Karpas-422 (cell line): ENCODE results near the gene USP3. TPM values are rescaled to one million over a fixed set of nuclear protein-coding genes. Genes with fewer than 3 reads are reported as not detected.
"Not testable (repeated sequence)": the region's sequence is repeated elsewhere in the genome, so short reads cannot be mapped to it uniquely, and the experiment has no call there.

Experiments
- DNase-seq: peaks from one replicate; pipeline ENCODE4 v3.0.0-alpha.2; 2015
- H2AFZ ChIP-seq: fragments of 200-600 bp; sonication (generic); 2 replicates; pipeline ENCODE4 v1.6.1; 2014; ENCODE audit warnings: antibody characterized with exemption, low read length, mixed read lengths
- H3K27ac ChIP-seq: fragments of 200-600 bp; sonication (generic); 2 replicates; pipeline ENCODE4 v1.5.1; 2014; ENCODE audit warnings: mild to moderate bottlenecking, low read length, moderate library complexity
- H3K27me3 ChIP-seq: fragments of 200-600 bp; sonication (generic); 2 replicates; pipeline ENCODE4 v1.6.1; 2014; ENCODE audit warnings: low read length, mixed read lengths
- H3K36me3 ChIP-seq: fragments of 200-600 bp; sonication (generic); 2 replicates; pipeline ENCODE4 v1.6.1; 2014; ENCODE audit warnings: low read length, mixed read lengths; ENCODE audit not compliant: insufficient read depth
- H3K4me1 ChIP-seq: fragments of 200-600 bp; sonication (generic); 2 replicates; pipeline ENCODE4 v1.6.1; 2014; ENCODE audit warnings: mild to moderate bottlenecking, low read length, mixed read lengths
- H3K4me2 ChIP-seq: fragments of 200-600 bp; sonication (generic); 2 replicates; pipeline ENCODE4 v1.6.1; 2014; ENCODE audit warnings: low read length, low read depth, mild to moderate bottlenecking; ENCODE audit not compliant: poor library complexity, severe bottlenecking
- H3K4me3 ChIP-seq: fragments of 200-600 bp; sonication (generic); 2 replicates; pipeline ENCODE4 v1.5.1; 2014; ENCODE audit warnings: mild to moderate bottlenecking, antibody characterized with exemption, low read length, mixed read lengths
- H3K79me2 ChIP-seq: fragments of 200-600 bp; sonication (generic); 2 replicates; pipeline ENCODE4 v1.6.1; 2014; ENCODE audit warnings: mild to moderate bottlenecking, low read length, mixed read lengths
- H3K9ac ChIP-seq: fragments of 200-600 bp; sonication (generic); 2 replicates; pipeline ENCODE4 v1.6.0; 2014; ENCODE audit warnings: low read length
- H3K9me2 ChIP-seq: fragments of 200-600 bp; sonication (generic), shearing (Covaris generic); replicated peaks from 2 replicates; pipeline ENCODE4 v1.6.0; 2014; ENCODE audit warnings: mild to moderate bottlenecking, low read length, moderate library complexity; ENCODE audit not compliant: insufficient read depth
- H3K9me3 ChIP-seq: fragments of 300-700, 200-600 bp; sonication (generic); 2 replicates; pipeline ENCODE4 v1.6.1; 2014; ENCODE audit warnings: low read length, mixed read lengths
- H4K20me1 ChIP-seq: fragments of 200-600 bp; sonication (generic); 2 replicates; pipeline ENCODE4 v1.6.1; 2014; ENCODE audit warnings: mild to moderate bottlenecking, antibody characterized with exemption, low read length, low read depth; ENCODE audit not compliant: insufficient read depth
- total RNA-seq: library from RNA; depleted of rRNA; stranded (reverse); fragments of >200 nt; shearing (Covaris generic); gene quantifications from 2 replicates; pipeline ENCODE4 v1.2.3, GENCODE V29; 2014; ENCODE audit warnings: low replicate concordance

Gene USP3
- total RNA-seq, 1 experiment from 2014 or later, result 15.4 TPM

DNA sequence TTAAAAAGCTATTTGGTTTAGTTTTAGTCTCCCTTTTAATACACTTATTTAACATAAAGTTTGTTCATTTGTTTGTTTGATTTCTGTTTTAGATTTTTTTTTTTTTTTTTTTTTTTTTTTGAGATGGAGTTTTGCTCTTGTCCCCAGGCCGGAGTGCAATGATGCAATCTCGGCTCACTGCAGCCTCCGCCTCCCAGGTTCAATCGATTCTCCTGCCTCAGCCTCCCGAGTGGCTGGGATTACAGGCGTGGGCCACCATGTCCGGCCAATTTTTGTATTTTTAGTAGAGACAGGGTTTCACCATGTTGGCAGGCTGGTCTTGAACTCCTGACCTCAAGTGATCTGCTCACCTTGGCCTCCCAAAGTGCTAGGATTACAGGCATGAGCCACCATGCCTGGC, 16.1 kb downstream of the USP3 start:
- not testable (repeated sequence) for H3K9ac ChIP-seq, H3K4me2 ChIP-seq, H3K27me3 ChIP-seq, DNase-seq, H3K27ac ChIP-seq, H3K36me3 ChIP-seq, H2AFZ ChIP-seq, H3K9me2 ChIP-seq, H3K4me3 ChIP-seq, H3K9me3 ChIP-seq
- peaks cover 69% of the 10 kb centered on the region for H4K20me1 ChIP-seq
- peaks cover 11% of the 10 kb centered on the region for H3K4me1 ChIP-seq
- H3K79me2 ChIP-seq, result peaks cover 14% of the 10 kb centered on the region; the same call in 1 of the 2 replicates

DNA sequence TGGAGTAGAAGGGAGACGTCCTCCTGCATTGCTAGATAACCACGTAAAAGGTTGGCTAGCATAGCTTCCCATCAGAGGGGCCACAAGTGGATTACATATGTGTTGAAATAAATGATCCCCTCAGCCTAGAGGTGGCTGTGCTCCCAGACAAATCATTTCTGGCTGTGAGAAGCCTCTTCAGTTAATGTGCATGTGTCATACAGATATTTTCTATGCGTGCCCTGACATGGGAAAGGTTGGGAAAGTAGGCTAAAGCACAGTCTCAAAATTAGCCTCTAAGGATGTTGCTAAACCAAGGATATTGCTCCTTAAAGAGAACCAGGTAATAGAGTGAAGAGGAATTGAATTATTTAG, 17.8 kb downstream of the USP3 start:
- H3K79me2 ChIP-seq, result peaks cover 15% of the 10 kb centered on the region
- no peak overlapping the region for H2AFZ ChIP-seq
- DNase-seq, result no peak
- no peaks in the 10 kb centered on the region for H3K9me2 ChIP-seq
- peaks cover 6% of the 10 kb centered on the region for H3K4me1 ChIP-seq
- H3K27ac ChIP-seq, result no peak overlapping the region
- no peaks in the 10 kb centered on the region for H3K36me3 ChIP-seq
- no peak overlapping the region for H3K4me3 ChIP-seq
- peaks cover 71% of the 10 kb centered on the region for H4K20me1 ChIP-seq
- no peak overlapping the region for H3K9ac ChIP-seq
- H3K27me3 ChIP-seq, result no peaks in the 10 kb centered on the region
- no peaks in the 10 kb centered on the region for H3K9me3 ChIP-seq
- no peak overlapping the region for H3K4me2 ChIP-seq

DNA sequence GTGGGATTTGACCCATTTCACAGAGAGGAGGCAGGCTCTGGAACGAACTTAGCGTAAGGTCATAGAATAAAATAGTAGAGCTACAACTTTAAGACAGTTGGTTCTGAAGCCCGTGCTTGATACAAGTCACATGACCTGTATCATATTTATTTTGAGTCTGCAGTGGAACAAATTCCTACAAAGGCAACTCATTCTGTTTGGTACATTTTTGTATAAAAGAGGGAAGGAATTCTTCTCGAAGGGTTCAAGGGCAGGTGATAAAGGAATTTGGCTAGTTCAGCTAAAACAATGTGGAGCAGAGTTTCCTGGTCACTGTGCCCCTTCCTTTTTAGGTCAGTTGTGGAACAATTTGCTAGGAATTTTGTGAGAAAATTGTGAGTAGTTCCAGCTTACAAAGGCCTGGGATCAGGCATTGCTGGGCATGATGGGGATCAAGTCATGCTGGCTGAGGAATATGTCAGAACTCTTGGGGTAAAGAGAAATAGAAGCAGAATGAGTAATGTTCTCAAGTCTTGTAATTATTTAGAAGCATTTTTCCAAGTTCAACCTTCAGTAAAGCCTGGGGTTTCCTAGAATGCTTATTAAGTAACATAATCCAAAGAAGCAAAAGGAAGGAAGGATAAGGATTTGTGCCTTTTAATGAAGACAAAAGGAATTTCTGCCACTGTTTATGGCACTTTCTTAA, 19.1 kb downstream of the USP3 start:
- Histone ChIP-seq H3K27ac (no peak overlapping the region), H4K20me1 (peaks cover 76% of the 10 kb centered on the region), H3K9me3 (no peaks in the 10 kb centered on the region), H3K4me2 (no peak overlapping the region), H3K9ac (no peak overlapping the region), H3K9me2 (no peaks in the 10 kb centered on the region), H3K79me2 (peaks cover 13% of the 10 kb centered on the region), H3K27me3 (no peaks in the 10 kb centered on the region), H3K4me1 (no peaks in the 10 kb centered on the region), H2AFZ (no peak overlapping the region), H3K4me3 (no peak overlapping the region), H3K36me3 (no peaks in the 10 kb centered on the region)
- no peak for DNase-seq

DNA sequence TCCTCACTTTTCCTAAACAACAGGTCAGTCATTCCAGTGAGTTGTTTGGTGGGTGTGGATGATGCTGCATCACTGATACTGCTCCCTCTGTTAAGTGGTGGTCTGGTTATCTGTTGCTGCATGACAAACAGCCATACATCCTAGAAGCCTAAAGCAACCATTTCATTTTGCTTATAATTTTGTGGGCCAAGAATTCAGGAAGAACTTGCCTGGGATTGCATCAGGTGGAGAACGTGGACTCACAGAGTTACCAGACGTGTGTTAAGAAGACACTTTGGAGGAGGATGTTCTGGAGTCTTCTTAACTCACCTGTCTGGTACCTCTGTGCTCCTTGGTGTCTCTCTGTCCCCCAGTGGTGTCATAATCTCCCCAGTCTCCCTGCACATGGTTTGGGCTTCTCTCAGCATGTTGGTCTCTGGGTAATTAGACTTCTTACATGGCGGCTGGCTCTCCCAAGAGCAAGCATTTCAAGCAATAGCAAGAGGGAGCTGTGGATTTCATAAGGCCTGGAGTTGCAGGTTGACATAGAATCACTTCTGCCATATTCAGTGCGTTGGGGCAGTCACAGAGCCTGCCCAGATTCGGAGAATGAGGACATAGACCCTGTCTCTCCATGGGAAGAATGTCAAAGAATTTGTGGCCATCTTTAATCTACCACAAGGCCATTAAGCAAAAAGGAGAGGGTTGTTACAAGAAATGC, 20.1 kb downstream of the USP3 start:
- Histone ChIP-seq H3K9me3 (no peaks in the 10 kb centered on the region), H3K4me2 (no peak overlapping the region), H3K9ac (no peak overlapping the region), H3K27ac (no peak overlapping the region), H3K9me2 (no peaks in the 10 kb centered on the region), H3K27me3 (no peaks in the 10 kb centered on the region), H3K79me2 (peaks cover 14% of the 10 kb centered on the region), H2AFZ (no peak overlapping the region), H3K36me3 (no peaks in the 10 kb centered on the region), H4K20me1 (peaks cover 77% of the 10 kb centered on the region), H3K4me3 (no peak overlapping the region), H3K4me1 (no peaks in the 10 kb centered on the region)
- no peak for DNase-seq

DNA sequence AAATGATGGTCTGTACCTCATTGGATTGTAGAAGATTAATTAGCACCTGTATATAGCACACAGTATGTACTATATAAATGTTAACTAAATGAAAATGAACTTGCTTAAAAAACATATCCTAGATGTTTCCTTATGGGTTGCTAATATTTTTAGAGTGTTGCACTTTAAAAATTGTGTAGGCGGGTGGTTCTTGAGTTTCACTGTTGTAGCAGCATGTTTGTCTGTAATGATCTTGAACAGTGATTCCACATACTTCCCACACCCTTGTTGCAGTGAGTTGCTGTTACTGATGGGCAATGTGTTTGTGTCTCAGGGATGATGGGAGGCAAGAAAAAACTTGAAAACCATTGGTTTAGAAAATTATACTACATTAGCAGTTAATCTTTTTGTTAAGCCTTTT, 22.0 kb downstream of the USP3 start:
- Histone ChIP-seq H3K4me3 (no peak overlapping the region), H3K9ac (no peak overlapping the region), H4K20me1 (peaks cover 68% of the 10 kb centered on the region), H3K4me1 (peaks cover 6% of the 10 kb centered on the region; the same call in 1 of the 2 replicates), H2AFZ (no peak overlapping the region), H3K4me2 (no peak overlapping the region), H3K79me2 (peaks cover 11% of the 10 kb centered on the region), H3K27me3 (no peaks in the 10 kb centered on the region), H3K9me3 (no peaks in the 10 kb centered on the region), H3K9me2 (no peaks in the 10 kb centered on the region), H3K36me3 (no peaks in the 10 kb centered on the region), H3K27ac (no peak overlapping the region)
- DNase-seq, result no peak

DNA sequence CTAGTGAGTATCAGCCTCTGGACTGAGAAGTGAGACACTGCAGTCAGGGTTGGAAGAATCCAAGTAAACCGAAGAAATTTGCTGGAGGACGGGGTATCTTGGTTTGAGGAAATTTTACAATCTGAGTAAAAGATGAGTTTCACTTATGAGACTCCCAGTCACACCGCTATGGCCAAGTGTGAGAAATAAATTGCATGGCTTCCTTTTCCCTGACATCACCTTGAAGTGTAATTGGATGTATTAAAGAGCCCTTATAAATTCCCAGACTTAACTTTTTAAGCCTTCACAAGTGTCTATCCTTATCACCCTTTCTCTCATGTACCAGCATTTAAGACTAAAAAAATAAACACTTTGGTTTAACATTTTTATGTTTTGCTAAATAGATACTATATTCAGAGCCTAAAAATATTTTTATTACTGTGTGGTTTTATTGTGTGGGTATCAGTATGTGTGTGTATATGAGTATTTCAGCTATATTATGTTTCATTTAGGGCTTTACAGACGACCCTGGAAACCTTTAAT, 23.8 kb downstream of the USP3 start:
- no peak overlapping the region for H3K27ac ChIP-seq
- DNase-seq, result no peak
- no peaks in the 10 kb centered on the region for H3K36me3 ChIP-seq
- no peak overlapping the region for H3K4me2 ChIP-seq
- peaks cover 53% of the 10 kb centered on the region for H4K20me1 ChIP-seq
- H3K9ac ChIP-seq, result no peak overlapping the region
- no peaks in the 10 kb centered on the region for H3K9me2 ChIP-seq
- peaks cover 6% of the 10 kb centered on the region; the same call in 1 of the 2 replicates for H3K4me1 ChIP-seq
- H3K4me3 ChIP-seq, result no peak overlapping the region
- no peak overlapping the region for H2AFZ ChIP-seq
- H3K9me3 ChIP-seq, result no peaks in the 10 kb centered on the region
- H3K27me3 ChIP-seq, result no peaks in the 10 kb centered on the region
- peaks cover 11% of the 10 kb centered on the region; the same call in 1 of the 2 replicates for H3K79me2 ChIP-seq

DNA sequence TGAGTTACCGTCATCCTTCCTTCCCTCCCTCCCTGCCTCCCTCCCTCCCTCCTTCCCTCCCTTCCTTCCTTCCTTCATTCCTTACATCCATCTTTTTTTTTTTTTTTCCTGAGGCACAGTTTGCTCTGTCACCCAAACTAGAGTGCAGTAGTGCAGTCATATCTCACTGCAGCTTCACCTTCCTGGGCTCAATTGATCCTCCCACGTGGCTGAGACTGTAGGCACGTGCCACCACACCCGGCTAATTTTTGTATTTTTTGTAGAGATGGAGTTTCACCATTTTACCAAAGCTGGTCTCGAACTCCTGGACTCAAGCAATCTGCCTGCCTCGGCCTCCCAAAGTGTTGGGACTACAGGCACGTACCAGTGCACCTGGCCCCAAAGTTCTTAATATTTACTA, 25.8 kb downstream of the USP3 start:
- no peaks in the 10 kb centered on the region for H3K9me2 ChIP-seq
- DNase-seq, result no peak
- no peaks in the 10 kb centered on the region for H3K27me3 ChIP-seq
- H4K20me1 ChIP-seq, result peaks cover 34% of the 10 kb centered on the region; the same call in 1 of the 2 replicates
- H3K27ac ChIP-seq, result no peak overlapping the region
- H3K79me2 ChIP-seq, result peaks cover 14% of the 10 kb centered on the region; the same call in 1 of the 2 replicates
- no peaks in the 10 kb centered on the region for H3K36me3 ChIP-seq
- no peak overlapping the region for H2AFZ ChIP-seq
- peaks cover 6% of the 10 kb centered on the region; the same call in 1 of the 2 replicates for H3K4me1 ChIP-seq
- no peaks in the 10 kb centered on the region for H3K9me3 ChIP-seq
- H3K4me2 ChIP-seq, result no peak overlapping the region
- H3K9ac ChIP-seq, result no peak overlapping the region
- no peak overlapping the region for H3K4me3 ChIP-seq

DNA sequence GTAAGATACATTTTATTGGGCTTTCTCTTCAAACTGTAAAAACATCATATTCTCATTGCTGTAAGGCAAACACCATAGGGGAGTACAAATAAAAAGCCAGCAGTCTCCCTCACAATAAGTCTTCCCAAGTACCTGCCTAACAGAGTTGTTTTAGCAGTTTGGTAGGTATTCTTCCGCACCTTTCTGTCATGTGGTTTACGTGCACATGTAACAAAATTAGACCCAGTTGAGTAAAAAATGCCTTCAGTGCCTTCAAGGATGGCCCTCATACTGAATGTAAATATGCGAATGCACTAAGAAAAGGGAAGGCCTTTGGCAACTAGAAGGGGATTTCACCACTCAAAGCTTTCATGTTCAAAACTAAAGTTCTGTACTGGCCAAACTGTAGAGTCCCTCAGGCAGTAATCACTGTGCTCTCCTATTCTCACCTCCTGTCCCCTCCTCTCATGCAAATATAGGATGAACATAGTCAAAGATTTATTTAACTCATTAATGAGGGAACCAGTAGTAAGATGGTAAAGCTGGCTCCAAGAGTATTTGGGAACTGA, 26.4 kb downstream of the USP3 start:
- Histone ChIP-seq H4K20me1 (peaks cover 29% of the 10 kb centered on the region; the same call in 1 of the 2 replicates), H3K27me3 (no peaks in the 10 kb centered on the region), H3K4me2 (no peak overlapping the region), H3K9ac (no peak overlapping the region), H3K36me3 (no peaks in the 10 kb centered on the region), H3K27ac (no peak overlapping the region), H3K9me2 (no peaks in the 10 kb centered on the region), H3K9me3 (no peaks in the 10 kb centered on the region), H3K79me2 (peaks cover 14% of the 10 kb centered on the region; the same call in 1 of the 2 replicates), H3K4me3 (no peak overlapping the region), H3K4me1 (peaks cover 9% of the 10 kb centered on the region), H2AFZ (no peak overlapping the region)
- DNase-seq, result no peak
